ENCODE measurements around the gene DSP.

- no peak for TF ChIP-seq EP300 (IDR thresholded peaks at IDR 0.05)
- no peak for TF ChIP-seq CTCF (IDR thresholded peaks at IDR 0.05)
- TF ChIP-seq POLR2AphosphoS5 (IDR thresholded peaks at IDR 0.05): no peak
- no peak for TF ChIP-seq POLR2A (IDR thresholded peaks at IDR 0.05)
Observed at GRCh38 chr6:7633361-7633760, 91.9 kb downstream of the DSP start.

All from sigmoid colon (tissue), 4 donors.